GM19438 (cell line): ENCODE results near the gene CFAP99.
A peak's percentile ranks its signal among the peaks of the same experiment; 100 is the strongest.

Experiments used
- ATAC-seq: cut with Tn5 transposase; IDR thresholded peaks from one replicate; pipeline ENCODE4 v1.9.1; 2021; ENCODE audit warnings: low read depth; ENCODE audit not compliant: unreplicated experiment

CFAP99 gene

GRCh38 chr4:2409381-2409783 lies 9.4 kb upstream of the CFAP99 start:
- ATAC-seq, result no peak

GRCh38 chr4:2411786-2412510 lies 6.8 kb upstream of the CFAP99 start:
- no peak for ATAC-seq

GRCh38 chr4:2412534-2412884 lies 6.2 kb upstream of the CFAP99 start:
- ATAC-seq, result peak; percentile 27

- peak; percentile 60 for ATAC-seq
These were observed 5.7 kb upstream of the CFAP99 start for GRCh38 chr4:2412885-2413716.

- ATAC-seq, result no peak
These were observed 4.7 kb upstream of the CFAP99 start for GRCh38 chr4:2413821-2414610.

GRCh38 chr4:2415213-2415612 lies 3.5 kb upstream of the CFAP99 start:
- no peak for ATAC-seq

- no peak for ATAC-seq
These were observed 2.7 kb upstream of the CFAP99 start for GRCh38 chr4:2415881-2416563.

- no peak for ATAC-seq
These were observed 2.1 kb upstream of the CFAP99 start for GRCh38 chr4:2416564-2417225.

GRCh38 chr4:2417226-2417764 lies 1.5 kb upstream of the CFAP99 start:
- ATAC-seq, result no peak

- ATAC-seq, result peak; percentile 11
These were observed 748 bp upstream of the CFAP99 start, which contains the start of gene ZFYVE28 for GRCh38 chr4:2417765-2418649. ZFYVE28 (minus strand) TSS chr4:2418645; CDS start chr4:2418323, 322 bp downstream.

- ATAC-seq, result no peak
These were observed 1.1 kb downstream of the CFAP99 start for GRCh38 chr4:2419814-2420213.

- no peak for ATAC-seq
These were observed 3.2 kb downstream of the CFAP99 start for GRCh38 chr4:2421928-2422327.

GRCh38 chr4:2423066-2423465 lies 4.3 kb downstream of the CFAP99 start:
- ATAC-seq, result no peak

- ATAC-seq, result no peak
These were observed 4.9 kb downstream of the CFAP99 start for GRCh38 chr4:2423695-2424094.

- no peak for ATAC-seq
These were observed 5.8 kb downstream of the CFAP99 start for GRCh38 chr4:2424581-2424980.

GRCh38 chr4:2425386-2426068 lies 6.8 kb downstream of the CFAP99 start:
- ATAC-seq, result no peak

GRCh38 chr4:2426069-2426397 lies 7.3 kb downstream of the CFAP99 start:
- no peak for ATAC-seq

GRCh38 chr4:2426711-2427275 lies 8.0 kb downstream of the CFAP99 start:
- ATAC-seq, result no peak
